Adrenal gland (tissue), 19 donors: ENCODE measurements around the gene INSL4. TPM values are rescaled to one million over a fixed set of nuclear protein-coding genes. Genes with fewer than 3 reads are reported as not detected.

Experiments used
- DNase-seq, 7 donors: peaks; one replicate each; pipeline ENCODE4 v3.0.0-alpha.2; 2019 to 2020
- H3K27ac ChIP-seq, 5 donors: fragments of 200-600 bp; sonication (generic) in 4 of 5; 1 replicate in 3 of 5; 2 replicates in 2 of 5; pipeline versions ENCODE4 v1.5.1 to v1.8.0; 2016 to 2020; ENCODE audit warnings: mild to moderate bottlenecking in 1 of 5
- H3K27me3 ChIP-seq: fragments of 200-600 bp; 2 replicates; pipeline ENCODE4 v1.8.0; 2021
- H3K36me3 ChIP-seq, 2 donors: fragments of 200-600 bp; replicated peaks in 1 of 2; 1 replicate in 1 of 2; 2 replicates in 1 of 2; pipeline versions ENCODE4 v1.5.1 to v1.8.0; 2018 to 2022
- H3K4me1 ChIP-seq, 2 donors: fragments of 200-600 bp; replicated peaks in 1 of 2; 1 replicate in 1 of 2; 2 replicates in 1 of 2; pipeline versions ENCODE4 v1.5.1 to v1.8.0; 2018 to 2021
- H3K4me3 ChIP-seq, 4 donors: fragments of 200-600 bp; sonication (generic) in 3 of 4; one replicate each; pipeline ENCODE4 v1.5.1; 2016 to 2018
- H3K9me3 ChIP-seq, 3 donors: fragments of 200-600 bp; sonication (generic) in 1 of 3; replicated peaks in 1 of 3; 1 replicate in 2 of 3; 2 replicates in 1 of 3; pipeline versions ENCODE4 v1.5.1 to v1.8.0; 2016 to 2021
- POLR2A ChIP-seq, 2 donors: fragments of 450-650 bp; IDR thresholded peaks; one replicate each; pipeline ENCODE4 v1.6.1; 2017; ENCODE audit warnings: antibody characterized with exemption in 2 of 2, mild to moderate bottlenecking in 2 of 2, moderate library complexity in 1 of 2
- WGBS, 4 donors: extraction: QIAGEN DNeasy Blood & Tissue Kit in 2 of 4; methylation state at CpG; one replicate each; pipeline versions ENCODE4 v1.1.5 to v1.1.7; 2013 to 2017; 5-methylcytosine and 5-hydroxymethylcytosine counted together
- intact Hi-C, 2 donors: fragments of 100-400 bp; cut with DNase I; formaldehyde crosslinking; loops; one replicate each; pipeline versions ENCODE4 v1.14.1 to v1.15.0; 2022 to 2023
- long read RNA-seq, 10 donors: library from polyadenylated mRNA in 3 of 10; unstranded in 2 of 10; stranded (forward) in 1 of 10; transcript quantifications; one replicate each; pipeline ENCODE4 v2.0.0 and lab custom pipeline, GENCODE V29; 2021 to 2026
- polyA plus RNA-seq, 3 donors: library from polyadenylated mRNA; stranded (reverse); fragments of 200-250 nt in 2 of 3; fragments of 350-450 nt in 1 of 3; fragmentation: Illumina TruSeq in 1 of 3; extraction: RNeasy Lipid Tissue Mini Kit (QIAGEN cat#74804) in 1 of 3; gene quantifications; one replicate each; pipeline ENCODE4 v1.2.3, GENCODE V29; 2013 to 2014
- total RNA-seq, 9 donors: library from RNA; depleted of rRNA in 4 of 9; stranded (reverse); fragments of >200 nt in 4 of 9; fragments of 120-200 nt in 1 of 9; fragmentation: NEBNext Ultra II Directional in 1 of 9; extraction: Animal tissue kit (Norgen Biotek cat#: 25700) in 1 of 9; gene quantifications; one replicate each; pipeline versions ENCODE4 v1.1.0 to v1.2.4, GENCODE V29; 2013 to 2023
- TF ChIP-seq, protein P1 (sequence below), 6 experiments: fragments of 450-650 bp in 4 of 6; fragments of 200-600 bp in 2 of 6; sonication (generic) in 1 of 6; IDR thresholded peaks; 1 replicate in 5 of 6; 2 replicates in 1 of 6; pipeline versions ENCODE4 v1.5.1 to v1.8.0; 2016 to 2021; ENCODE audit warnings: antibody characterized with exemption in 6 of 6, mild to moderate bottlenecking in 2 of 6, moderate library complexity in 1 of 6
- donor health status: healthy with polysubstance abuse.
- donor health status: Bipolar disorder and iron deficiency.
- donor health status: DM: yes; HTN: yes; CAD: no.
- donor health status: DM: no; HTN: no; CAD: no.
- donor health status: DM: no; HTN: no; CAD: no.
- donor health status: DM: yes; HTN: yes; CAD: no.

Gene INSL4
- total RNA-seq, result not detected
- not detected for polyA plus RNA-seq
- long read RNA-seq, donor 1, result 0 reads
- long read RNA-seq, donor 2, result 0 reads
- long read RNA-seq, donor 3, result 0 reads
- long read RNA-seq, donor 4, result 0 reads
- long read RNA-seq, donor 5, result 0 reads
- long read RNA-seq, donor 6, result 0 reads
- long read RNA-seq, donor 7, result 0 reads
- long read RNA-seq, donor 8, result 0 reads
- long read RNA-seq, donor 9, result 0 reads
- long read RNA-seq, donor 10, result 0 reads

DNA sequence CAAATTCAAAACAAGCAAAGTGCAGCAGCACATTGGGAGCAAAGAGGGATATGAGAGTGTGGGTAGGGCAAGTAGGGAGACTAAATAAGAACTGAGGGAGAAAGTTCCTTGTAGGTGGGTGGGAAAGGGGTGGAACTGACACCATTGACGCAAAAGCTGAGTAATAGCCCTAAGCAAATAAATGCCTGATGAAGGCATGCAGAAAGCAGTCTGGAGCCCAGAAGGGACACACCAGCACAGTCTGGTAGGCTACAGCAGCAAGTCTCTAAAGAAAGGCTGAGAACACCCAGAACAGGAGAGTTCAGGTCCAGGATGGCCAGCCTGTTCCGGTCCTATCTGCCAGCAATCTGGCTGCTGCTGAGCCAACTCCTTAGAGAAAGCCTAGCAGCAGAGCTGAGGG lies at the start of gene INSL4:
Gene INSL4 (plus strand): TSS at position 208 of the 400 bp plus-strand sequence. CDS start 105 bp downstream, at position 313.
- no peak within 1 kb of the TSS for H3K4me3 ChIP-seq
- H3K4me1 ChIP-seq, result no peaks in the 10 kb centered on the region
- no peak for DNase-seq
- no peak for TF ChIP-seq POLR2A (IDR thresholded peaks at IDR 0.05)
- TF ChIP-seq, protein P1, sequence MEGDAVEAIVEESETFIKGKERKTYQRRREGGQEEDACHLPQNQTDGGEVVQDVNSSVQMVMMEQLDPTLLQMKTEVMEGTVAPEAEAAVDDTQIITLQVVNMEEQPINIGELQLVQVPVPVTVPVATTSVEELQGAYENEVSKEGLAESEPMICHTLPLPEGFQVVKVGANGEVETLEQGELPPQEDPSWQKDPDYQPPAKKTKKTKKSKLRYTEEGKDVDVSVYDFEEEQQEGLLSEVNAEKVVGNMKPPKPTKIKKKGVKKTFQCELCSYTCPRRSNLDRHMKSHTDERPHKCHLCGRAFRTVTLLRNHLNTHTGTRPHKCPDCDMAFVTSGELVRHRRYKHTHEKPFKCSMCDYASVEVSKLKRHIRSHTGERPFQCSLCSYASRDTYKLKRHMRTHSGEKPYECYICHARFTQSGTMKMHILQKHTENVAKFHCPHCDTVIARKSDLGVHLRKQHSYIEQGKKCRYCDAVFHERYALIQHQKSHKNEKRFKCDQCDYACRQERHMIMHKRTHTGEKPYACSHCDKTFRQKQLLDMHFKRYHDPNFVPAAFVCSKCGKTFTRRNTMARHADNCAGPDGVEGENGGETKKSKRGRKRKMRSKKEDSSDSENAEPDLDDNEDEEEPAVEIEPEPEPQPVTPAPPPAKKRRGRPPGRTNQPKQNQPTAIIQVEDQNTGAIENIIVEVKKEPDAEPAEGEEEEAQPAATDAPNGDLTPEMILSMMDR (IDR thresholded peaks at IDR 0.05), result no peak
- H3K9me3 ChIP-seq, result no peaks in the 10 kb centered on the region
- 84 to 95% (median 93%) methylated on average over 2 of the region's 2 CpGs for WGBS, 4 donors
- H3K27me3 ChIP-seq, result no peaks in the 10 kb centered on the region
- no peaks in the 10 kb centered on the region for H3K36me3 ChIP-seq
- no peak within 1 kb of the TSS for H3K27ac ChIP-seq
- intact Hi-C loops, result no loop called here

DNA sequence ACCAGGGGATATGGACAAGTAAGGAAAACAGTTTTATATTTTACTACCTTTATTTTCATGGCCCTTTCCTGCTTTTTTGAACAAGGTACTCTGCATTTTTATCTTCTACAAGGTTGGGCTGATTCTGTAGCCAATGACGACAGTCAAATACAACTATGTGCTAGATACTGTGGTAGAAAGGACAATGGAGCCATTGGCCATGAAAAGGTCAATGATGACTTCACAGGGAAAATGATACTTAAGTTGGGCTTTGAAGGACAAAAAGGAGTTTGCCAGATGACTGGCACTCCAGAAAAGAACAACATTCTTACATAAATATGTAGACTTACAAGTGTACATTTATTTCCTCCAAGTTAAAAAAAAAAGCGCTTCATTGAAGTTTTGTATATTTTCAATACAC lies 46.4 kb upstream of the INSL4 start:
- Histone ChIP-seq H3K4me3 (no peak overlapping the region), H3K27ac (no peak overlapping the region), H3K36me3 (no peaks in the 10 kb centered on the region), H3K9me3 (no peaks in the 10 kb centered on the region), H3K27me3 (no peaks in the 10 kb centered on the region), H3K4me1 (no peaks in the 10 kb centered on the region)
- TF ChIP-seq POLR2A (IDR thresholded peaks at IDR 0.05), result no peak
- TF ChIP-seq, protein P1 (IDR thresholded peaks at IDR 0.05), result no peak
- no peak for DNase-seq
- WGBS, 4 donors, result 76 to 87% (median 80%) methylated on average over 2 of the region's 2 CpGs
- intact Hi-C loops, result loop anchor here (5.0 to 10.0 kb wide), 3 partner anchors 243 to 410 kb away; no protein-coding TSS in a partner anchor

DNA sequence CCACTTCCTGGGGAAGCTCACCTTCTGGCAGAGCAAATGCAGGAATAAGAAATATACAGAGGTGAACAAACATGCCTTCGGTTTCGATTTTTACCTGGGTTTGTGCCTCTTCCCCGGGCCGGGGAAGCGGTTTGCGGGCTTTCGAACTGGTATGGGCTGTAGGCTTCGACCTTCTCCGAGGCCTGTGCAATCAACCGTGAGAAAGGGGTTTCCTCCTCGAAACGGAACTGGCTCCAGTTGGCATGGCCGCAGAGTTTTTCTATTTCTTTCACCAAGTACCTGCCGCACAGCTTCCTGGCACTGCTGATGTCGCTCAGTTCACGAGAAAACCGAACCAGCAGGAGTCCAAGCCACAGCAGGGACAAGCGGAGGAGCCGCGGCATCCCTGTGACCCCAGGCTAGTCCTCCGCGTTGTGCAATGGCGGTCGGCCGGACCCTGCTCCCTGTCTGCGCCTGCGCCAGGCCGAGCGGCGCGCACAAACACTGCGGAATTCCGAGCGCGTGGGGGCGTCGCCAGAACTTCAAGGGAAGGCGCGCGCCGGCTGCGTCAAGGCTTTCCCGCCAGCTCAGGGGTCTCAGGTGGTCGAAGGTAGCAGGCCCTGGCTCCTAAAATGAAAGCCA lies 45.9 kb upstream of the INSL4 start, which contains the start of gene INSL6:
Gene INSL6 (minus strand): TSS at position 420 of the 621 bp plus-strand sequence. CDS start 37 bp downstream, at position 383.
- TF ChIP-seq, protein P1 (IDR thresholded peaks at IDR 0.05), result no peak
- TF ChIP-seq POLR2A (IDR thresholded peaks at IDR 0.05), result no peak
- H3K4me3 ChIP-seq, result no peak within 1 kb of the TSS
- H3K4me1 ChIP-seq, result no peaks in the 10 kb centered on the region
- H3K9me3 ChIP-seq, result no peaks in the 10 kb centered on the region
- 83 to 93% (median 90%) methylated on average over 42 to 44 of the region's 44 CpGs for WGBS, 4 donors
- no peak within 1 kb of the TSS for H3K27ac ChIP-seq
- no peaks in the 10 kb centered on the region for H3K36me3 ChIP-seq
- no peak for DNase-seq
- intact Hi-C loops, result loop anchor here (5.0 to 10.0 kb wide), 2 partner anchors 402 to 409 kb away; no protein-coding TSS in a partner anchor
- no peaks in the 10 kb centered on the region for H3K27me3 ChIP-seq

DNA sequence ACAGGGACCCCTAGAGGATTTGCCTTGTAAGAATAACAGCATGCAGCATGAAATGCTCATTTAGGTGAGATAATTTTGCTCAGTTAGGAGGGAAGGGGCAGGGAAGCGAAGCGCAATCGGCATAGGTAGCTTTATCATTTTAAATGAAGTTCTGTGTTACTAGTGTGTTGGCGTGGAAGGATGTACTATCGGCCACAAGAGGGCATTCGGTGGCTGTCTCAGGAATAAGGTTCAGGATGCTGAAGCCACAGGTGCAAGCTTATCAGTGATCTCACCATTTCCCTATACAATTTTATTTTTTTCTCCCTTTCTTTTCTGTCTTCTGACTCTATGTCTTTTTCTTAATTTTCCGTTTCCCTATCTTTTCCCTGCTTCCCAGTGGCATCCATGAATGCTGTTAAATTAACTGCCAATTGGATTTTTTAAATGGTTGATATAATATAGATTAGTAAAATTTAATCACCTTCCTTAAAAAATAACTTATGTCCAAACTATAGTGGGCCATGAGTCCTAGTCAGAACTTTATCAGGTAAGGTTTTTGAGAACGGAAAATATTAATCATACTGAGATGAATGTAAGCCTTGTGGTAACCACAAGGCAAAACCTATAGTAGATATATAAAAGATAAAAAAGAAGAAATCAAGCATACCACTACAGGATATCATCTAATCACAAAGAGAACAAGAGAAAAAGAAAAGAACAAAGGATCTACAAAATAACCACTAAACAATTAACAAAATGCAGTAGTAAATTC lies 44.6 kb upstream of the INSL4 start:
- TF ChIP-seq, protein P1 (IDR thresholded peaks at IDR 0.05), result peak; percentile 40 to 73 (median 66)
- no peak for TF ChIP-seq POLR2A (IDR thresholded peaks at IDR 0.05)
- WGBS, 4 donors, result 21 to 24% (median 23%) methylated on average over 8 of the region's 8 CpGs
- intact Hi-C loops, result loop anchor here (5.0 to 10.0 kb wide), 2 partner anchors 401 to 408 kb away; no protein-coding TSS in a partner anchor
- Histone ChIP-seq H3K4me3 (no peak overlapping the region), H3K4me1 (no peaks in the 10 kb centered on the region), H3K36me3 (no peaks in the 10 kb centered on the region), H3K9me3 (no peaks in the 10 kb centered on the region), H3K27me3 (no peaks in the 10 kb centered on the region), H3K27ac (no peak overlapping the region)
- DNase-seq, result peak; percentile 26 to 75 (median 48)
